WTC11 (cell line): Measurements from ENCODE around the gene SEMG2. TPM values are rescaled to one million over a fixed set of nuclear protein-coding genes. Genes with fewer than 3 reads are reported as not detected.

Experiments used
- ATAC-seq: fragments of 200-7000 bp; cut with Tn5 transposase; 2 replicates; pipeline ENCODE4 v1.10.0; 2021; ENCODE audit warnings: mild to moderate bottlenecking, moderate library complexity
- CTCF ChIA-PET: fragments of 300-600 bp; sonication (Branson Sonifier 250); formaldehyde crosslinking; loops from one replicate; lab custom pipeline; 2021; ENCODE audit warnings: antibody characterized with exemption; lab: Charles Lee
- POLR2A ChIA-PET: fragments of 350-600 bp; sonication (Branson Sonifier 250); formaldehyde crosslinking; loops from one replicate; lab custom pipeline; 2021; ENCODE audit warnings: antibody characterized with exemption; lab: Charles Lee
- DNase-seq: peaks from one replicate; pipeline ENCODE4 v3.0.0; 2021; ENCODE audit warnings: low spot score
- H3K27ac Mint-ChIP-seq: 2 replicates; pipeline ENCODE4 v1.8.0; 2021; ENCODE audit warnings: mixed read lengths
- H3K27me3 Mint-ChIP-seq: 2 replicates; pipeline ENCODE4 v1.8.0; 2021; ENCODE audit warnings: low read depth, mild to moderate bottlenecking, moderate library complexity, mixed read lengths
- H3K36me3 Mint-ChIP-seq: 2 replicates; pipeline ENCODE4 v1.8.0; 2021; ENCODE audit warnings: mixed read lengths
- H3K4me1 Mint-ChIP-seq: 2 replicates; pipeline ENCODE4 v1.8.0; 2022; ENCODE audit warnings: mixed read lengths
- H3K4me3 Mint-ChIP-seq: 2 replicates; pipeline ENCODE4 v1.8.0; 2021; ENCODE audit warnings: mild to moderate bottlenecking, moderate library complexity, mixed read lengths
- H3K9me3 Mint-ChIP-seq: 2 replicates; pipeline ENCODE4 v1.8.0; 2021; ENCODE audit warnings: mixed read lengths
- ELF4 ChIP-seq: sonication (generic); formaldehyde crosslinking; IDR thresholded peaks from 2 replicates; pipeline ENCODE4 v1.8.1; 2022; ENCODE audit warnings: low read depth, mild to moderate bottlenecking, moderate library complexity, missing genetic modification reagents
- NFYB ChIP-seq: sonication (generic); formaldehyde crosslinking; conservative IDR thresholded peaks from 2 replicates; pipeline ENCODE4 v1.8.0; 2022; ENCODE audit warnings: low read depth, missing genetic modification reagents
- NR1H2 ChIP-seq: sonication (generic); formaldehyde crosslinking; IDR thresholded peaks from 2 replicates; pipeline ENCODE4 v1.9.0; 2021; ENCODE audit warnings: mild to moderate bottlenecking, moderate library complexity, missing genetic modification reagents
- PREB ChIP-seq: sonication (generic); formaldehyde crosslinking; IDR thresholded peaks from 2 replicates; pipeline ENCODE4 v1.8.1; 2022; ENCODE audit warnings: mild to moderate bottlenecking, missing genetic modification reagents, moderate library complexity, borderline replicate concordance
- ZNF219 ChIP-seq: sonication (generic); formaldehyde crosslinking; IDR thresholded peaks from 2 replicates; pipeline ENCODE4 v1.8.0; 2023; ENCODE audit warnings: missing genetic modification reagents, mild to moderate bottlenecking, borderline replicate concordance
- ZNF281 ChIP-seq: sonication (generic); formaldehyde crosslinking; IDR thresholded peaks from 2 replicates; pipeline ENCODE4 v1.8.0; 2023; ENCODE audit warnings: mild to moderate bottlenecking, missing genetic modification reagents
- ZNF396 ChIP-seq: fragments of 250-450 bp; sonication (Bioruptor Pico); IDR thresholded peaks from 2 replicates; pipeline ENCODE4 v1.8.0; 2021; ENCODE audit warnings: mild to moderate bottlenecking, moderate library complexity, borderline replicate concordance
- ZNF416 ChIP-seq: fragments of 250-450 bp; sonication (Bioruptor Pico); IDR thresholded peaks from 2 replicates; pipeline ENCODE4 v1.9.0; 2021; ENCODE audit warnings: mild to moderate bottlenecking, inconsistent platforms
- ZNF532 ChIP-seq: fragments of 250-450 bp; sonication (Bioruptor Pico); IDR thresholded peaks from 2 replicates; pipeline ENCODE4 v1.9.0; 2021; ENCODE audit warnings: mild to moderate bottlenecking, borderline replicate concordance
- total RNA-seq: library from RNA; stranded (reverse); gene quantifications from 3 replicates; pipeline ENCODE4 v1.2.3, GENCODE V29; 2021

Gene SEMG2
- total RNA-seq, 1 experiment from 2014 or later: not detected

- H3K4me1 Mint-ChIP-seq: peaks cover 17% of the 10 kb centered on the region
- ATAC-seq (no peak), DNase-seq (no peak)
- no peak overlapping the region for H3K4me3 Mint-ChIP-seq
- no peaks in the 10 kb centered on the region for H3K36me3 Mint-ChIP-seq
- TF ChIP-seq ZNF396 (no peak), ZNF281 (CRISPR knock-in tag) (no peak), PREB (CRISPR knock-in tag) (no peak), ZNF532 (CRISPR knock-in tag) (no peak), NFYB (CRISPR knock-in tag) (no peak), NR1H2 (CRISPR knock-in tag) (no peak), ZNF416 (CRISPR knock-in tag) (no peak), ZNF219 (no peak), ELF4 (CRISPR knock-in tag) (no peak)
- peaks cover 3% of the 10 kb centered on the region; the same call in 1 of the 2 replicates for H3K27me3 Mint-ChIP-seq
- ChIA-PET CTCF (interaction anchor here (0.9 to 2.5 kb wide), 3 partner anchors 24 to 131 kb away, joined by 4 to 11 read pairs (median 4); no protein-coding TSS in a partner anchor), POLR2A (no interaction called here)
- no peaks in the 10 kb centered on the region for H3K9me3 Mint-ChIP-seq
- no peak overlapping the region for H3K27ac Mint-ChIP-seq
Measured at GRCh38 chr20:45269754-45270270, 48.6 kb downstream of the SEMG2 start.

Other genes with a start within 250 kb of the SEMG2 start
- 1.2 to 2.1 TPM (median 2.1 TPM) in 3 replicates for gene KCNS1, start 120.2 kb upstream of the SEMG2 start, total RNA-seq
- gene WFDC5, start 106.2 kb upstream of the SEMG2 start, total RNA-seq: not detected in 3 replicates
- gene WFDC12, start 96.9 kb upstream of the SEMG2 start, total RNA-seq: not detected in 3 replicates
- gene PI3, start 46.5 kb upstream of the SEMG2 start, total RNA-seq: not detected in 3 replicates
- gene SEMG1, start 14.3 kb upstream of the SEMG2 start, total RNA-seq: 2.0 to 2.9 TPM (median 2.1 TPM) in 3 replicates
- 0.60 to 0.78 TPM (median 0.74 TPM) in 3 replicates for gene SLPI, start 33.2 kb downstream of the SEMG2 start, total RNA-seq
- 0.78 to 0.85 TPM (median 0.80 TPM) in 3 replicates for gene RBPJL, start 85.5 kb downstream of the SEMG2 start, total RNA-seq
- 1.9 to 2.5 TPM (median 2.2 TPM) in 3 replicates for gene MATN4, start 86.9 kb downstream of the SEMG2 start, total RNA-seq
- 64.0 to 69.6 TPM (median 69.5 TPM) in 3 replicates for gene SDC4, start 127.1 kb downstream of the SEMG2 start, total RNA-seq
- 15.4 to 20.1 TPM (median 16.4 TPM) in 3 replicates for gene SYS1, start 141.8 kb downstream of the SEMG2 start, total RNA-seq
- gene TP53TG5, start 157.0 kb downstream of the SEMG2 start, total RNA-seq: 0.37 to 0.85 TPM in 2 of 3 replicates, not detected in the other
- gene DBNDD2, start 186.9 kb downstream of the SEMG2 start, total RNA-seq: 58.7 to 65.8 TPM (median 61.1 TPM) in 3 replicates
- 63.7 to 67.7 TPM (median 67.7 TPM) in 3 replicates for gene PIGT, start 194.8 kb downstream of the SEMG2 start, total RNA-seq
- gene WFDC2, start 248.4 kb downstream of the SEMG2 start, total RNA-seq: 76.4 to 114 TPM (median 99.4 TPM) in 3 replicates